AG09319 (cell line): Measurements from ENCODE around the gene GPD2.

ENCODE experiments used
- DNase-seq: peaks from one replicate; pipeline ENCODE4 v3.0.0-alpha.2; 2010; ENCODE audit warnings: low read depth; ENCODE audit errors: extremely low read depth
- CTCF ChIP-seq: IDR thresholded peaks from 2 replicates; pipeline ENCODE4 v1.5.1; 2011; ENCODE audit warnings: low read depth, mild to moderate bottlenecking, inconsistent platforms, low read length, moderate library complexity

The GPD2 gene

DNA sequence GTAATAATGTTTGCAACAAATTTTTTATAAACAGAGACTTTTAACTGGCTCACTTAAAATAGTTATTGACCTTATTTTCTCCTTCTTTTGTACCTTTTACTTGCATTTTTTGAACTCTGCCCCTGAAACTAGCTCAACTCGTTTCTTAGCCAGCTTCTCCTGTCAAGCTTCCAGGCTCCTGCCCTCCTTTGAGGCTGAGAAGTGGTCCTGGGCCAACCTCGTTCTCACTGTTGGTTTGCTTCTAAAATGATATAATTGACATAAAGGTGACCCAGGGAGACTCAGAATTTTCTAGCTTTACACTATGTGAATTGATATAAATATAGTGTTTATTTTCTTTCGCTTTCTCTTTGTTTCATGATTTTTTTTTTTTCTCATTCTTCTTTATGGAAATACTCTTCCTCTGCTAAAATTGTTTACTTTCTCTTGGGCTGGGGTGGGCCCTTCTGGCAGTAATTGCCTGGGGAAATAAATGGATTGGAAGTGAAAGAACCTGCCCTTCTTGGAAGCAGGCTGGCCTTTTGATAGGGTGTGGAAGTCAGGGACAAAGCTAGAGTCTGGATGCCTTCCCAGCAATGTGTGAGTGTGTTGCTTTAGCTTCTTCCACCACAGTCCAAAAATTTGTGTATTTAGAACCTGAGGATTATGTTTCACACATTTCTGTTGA is 30.7 kb downstream of the GPD2 start:
- DNase-seq: peak; percentile 76
- TF ChIP-seq CTCF: no peak

DNA sequence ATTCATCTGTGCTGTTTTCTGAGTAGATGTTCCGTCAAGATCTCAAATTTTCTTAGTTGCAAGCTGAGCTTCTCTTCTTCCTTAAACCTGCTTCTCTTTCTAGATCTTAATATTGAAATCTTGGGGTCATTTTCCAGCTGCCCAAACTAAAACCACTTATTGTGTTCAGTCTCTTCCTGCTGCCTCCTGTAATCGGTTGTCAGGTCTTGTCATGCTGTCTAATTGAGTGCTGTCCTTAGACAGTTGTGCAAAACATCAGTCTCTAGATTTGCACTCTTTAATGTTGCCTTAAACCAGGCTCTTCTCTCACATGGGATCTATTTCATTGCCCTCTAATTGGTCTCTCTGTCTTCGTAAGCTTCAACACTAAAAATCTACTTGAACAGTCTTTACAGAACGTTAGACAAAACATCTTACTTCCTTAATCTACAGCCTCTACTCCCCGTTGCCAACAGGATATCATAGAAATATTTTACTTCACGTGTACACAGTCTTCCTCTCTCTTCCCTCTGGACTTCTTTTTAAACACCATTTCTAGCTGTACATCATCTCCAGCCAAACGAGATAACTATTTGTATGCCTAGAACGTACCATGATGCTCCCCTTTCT is 34.9 kb downstream of the GPD2 start:
- TF ChIP-seq CTCF: no peak
- DNase-seq: no peak

GRCh38 chr2:156471762-156472161 is 35.6 kb downstream of the GPD2 start:
- no peak for DNase-seq
- no peak for TF ChIP-seq CTCF

DNA sequence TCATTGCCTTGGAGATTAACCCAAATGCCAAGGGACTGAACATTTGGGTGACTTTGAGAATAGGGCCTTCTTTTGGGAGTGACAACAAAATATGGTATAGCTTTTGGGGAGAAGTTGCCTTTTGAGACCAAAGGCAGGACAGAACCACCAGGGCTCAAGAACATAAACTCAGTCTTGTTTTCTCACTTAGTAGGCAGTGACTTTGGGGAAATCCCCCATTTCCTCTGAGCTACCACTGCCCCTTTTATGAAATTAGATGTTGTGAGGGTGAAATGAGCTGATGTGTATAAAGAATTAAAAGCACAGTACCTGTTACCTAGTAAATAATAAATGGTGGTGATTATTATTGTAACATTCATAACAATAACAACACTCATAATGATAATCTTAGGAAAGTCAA is 36.5 kb downstream of the GPD2 start:
- DNase-seq: no peak
- TF ChIP-seq CTCF: no peak

GRCh38 chr2:156473445-156473844 is 37.3 kb downstream of the GPD2 start:
- TF ChIP-seq CTCF: no peak
- no peak for DNase-seq

DNA sequence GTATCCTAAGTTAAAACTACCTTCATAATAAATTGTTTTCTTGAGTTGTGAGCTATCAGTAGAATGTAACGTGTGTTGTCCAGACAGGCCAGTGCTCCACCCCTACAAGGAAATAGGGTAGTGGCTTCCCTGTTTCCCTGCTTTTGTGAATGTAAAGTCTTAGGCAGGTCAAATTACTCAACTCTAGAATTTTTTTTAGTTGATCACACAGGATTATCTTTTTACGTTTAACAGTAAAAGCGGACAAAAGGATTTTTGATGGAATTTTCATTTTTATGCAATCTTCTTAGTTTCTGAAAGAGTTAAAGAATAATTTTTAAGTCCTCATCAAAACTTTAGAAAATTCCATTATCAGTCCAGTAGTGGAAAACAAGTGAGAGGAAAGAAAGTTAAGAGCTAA is 38.2 kb downstream of the GPD2 start:
- no peak for TF ChIP-seq CTCF
- DNase-seq: no peak

DNA sequence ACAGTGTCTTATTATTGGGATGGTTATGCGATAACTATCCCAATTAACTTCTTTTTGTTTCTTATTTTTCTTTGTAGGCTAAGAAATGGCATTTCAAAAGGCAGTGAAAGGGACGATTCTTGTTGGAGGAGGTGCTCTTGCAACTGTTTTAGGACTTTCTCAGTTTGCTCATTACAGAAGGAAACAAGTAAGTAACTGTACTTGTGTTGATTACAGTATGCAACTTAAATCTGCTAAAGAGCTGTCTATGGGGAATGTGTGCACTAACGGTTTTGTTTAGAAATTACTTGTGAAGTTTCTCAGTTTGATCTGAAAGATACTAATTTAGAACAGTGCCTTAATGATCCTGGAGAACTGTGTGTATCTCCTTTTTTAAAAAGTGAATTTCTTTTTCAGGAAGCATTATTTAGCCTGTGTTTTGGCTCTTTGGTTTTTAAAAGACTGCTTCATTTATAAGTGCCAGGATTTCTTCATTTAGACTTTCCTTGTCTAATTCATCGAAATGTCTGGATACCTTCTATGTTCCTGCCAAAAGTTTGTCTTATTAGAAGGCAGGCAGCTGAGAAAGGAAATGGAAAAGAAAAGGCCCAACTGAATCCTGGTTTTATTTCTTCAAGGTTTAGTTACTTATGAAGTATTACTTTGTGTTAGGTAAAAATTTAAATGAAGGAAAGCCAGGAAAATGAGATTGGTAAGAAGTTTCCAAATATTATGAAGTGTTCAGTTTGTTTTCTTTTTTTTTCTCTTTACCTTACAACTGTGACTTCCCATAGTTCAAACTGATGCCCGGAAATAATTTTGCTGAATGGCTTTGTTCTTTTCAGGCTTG is 40.1 kb downstream of the GPD2 start:
- TF ChIP-seq CTCF: no peak
- no peak for DNase-seq
